AG09319 (cell line): ENCODE data around the gene CFAP91.

ENCODE experiments used
- DNase-seq: peaks from one replicate; pipeline ENCODE4 v3.0.0-alpha.2; 2010; ENCODE audit warnings: low read depth; ENCODE audit errors: extremely low read depth
- TF ChIP-seq, protein P1 (sequence below): IDR thresholded peaks from 2 replicates; pipeline ENCODE4 v1.5.1; 2011; ENCODE audit warnings: low read depth, mild to moderate bottlenecking, inconsistent platforms, low read length, moderate library complexity

Gene CFAP91

DNA sequence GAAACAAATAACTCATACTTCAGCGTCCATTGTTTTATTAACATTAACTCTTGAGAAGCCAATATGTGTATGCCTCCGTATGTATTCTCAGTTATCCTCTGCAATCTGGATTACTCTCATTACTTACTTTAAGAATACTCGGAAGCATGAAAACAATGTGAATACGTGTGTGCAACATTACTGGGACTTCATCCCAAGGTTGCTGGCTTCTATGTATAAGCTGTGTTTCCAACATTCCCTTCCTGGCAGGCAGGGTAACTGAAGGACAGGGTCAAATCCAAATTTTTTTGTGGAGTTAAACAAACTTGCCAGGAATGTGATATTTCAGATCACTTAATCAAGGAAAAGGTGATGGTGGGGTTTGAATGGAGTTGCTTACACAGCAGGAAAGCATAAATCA is 44.5 kb downstream of the CFAP91 start:
- TF ChIP-seq, protein P1, sequence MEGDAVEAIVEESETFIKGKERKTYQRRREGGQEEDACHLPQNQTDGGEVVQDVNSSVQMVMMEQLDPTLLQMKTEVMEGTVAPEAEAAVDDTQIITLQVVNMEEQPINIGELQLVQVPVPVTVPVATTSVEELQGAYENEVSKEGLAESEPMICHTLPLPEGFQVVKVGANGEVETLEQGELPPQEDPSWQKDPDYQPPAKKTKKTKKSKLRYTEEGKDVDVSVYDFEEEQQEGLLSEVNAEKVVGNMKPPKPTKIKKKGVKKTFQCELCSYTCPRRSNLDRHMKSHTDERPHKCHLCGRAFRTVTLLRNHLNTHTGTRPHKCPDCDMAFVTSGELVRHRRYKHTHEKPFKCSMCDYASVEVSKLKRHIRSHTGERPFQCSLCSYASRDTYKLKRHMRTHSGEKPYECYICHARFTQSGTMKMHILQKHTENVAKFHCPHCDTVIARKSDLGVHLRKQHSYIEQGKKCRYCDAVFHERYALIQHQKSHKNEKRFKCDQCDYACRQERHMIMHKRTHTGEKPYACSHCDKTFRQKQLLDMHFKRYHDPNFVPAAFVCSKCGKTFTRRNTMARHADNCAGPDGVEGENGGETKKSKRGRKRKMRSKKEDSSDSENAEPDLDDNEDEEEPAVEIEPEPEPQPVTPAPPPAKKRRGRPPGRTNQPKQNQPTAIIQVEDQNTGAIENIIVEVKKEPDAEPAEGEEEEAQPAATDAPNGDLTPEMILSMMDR: no peak
- no peak for DNase-seq

GRCh38 chr3:119748991-119749390 is 46.2 kb downstream of the CFAP91 start:
- TF ChIP-seq, protein P1: no peak
- DNase-seq: no peak

DNA sequence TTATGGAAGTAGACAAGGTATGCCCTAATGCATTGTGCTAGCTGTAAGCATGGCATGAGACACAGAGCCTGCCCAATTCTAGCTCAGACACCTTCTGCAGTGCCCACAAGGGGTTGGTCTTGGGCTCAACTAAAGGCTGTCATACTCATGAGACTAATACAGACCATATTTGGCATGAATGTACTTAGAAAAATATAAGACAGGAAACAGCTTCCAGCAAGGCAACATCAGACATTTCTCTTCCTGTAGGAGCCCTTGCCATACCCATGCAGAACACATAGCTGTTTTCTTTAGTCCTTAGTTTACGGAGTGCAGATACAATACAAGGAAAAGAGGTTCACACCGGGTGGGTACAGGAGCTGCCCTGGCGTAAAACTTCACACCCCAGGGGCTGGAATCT is 48.6 kb downstream of the CFAP91 start:
- DNase-seq: no peak
- TF ChIP-seq, protein P1: no peak
